ENCODE results near the gene SYCP2L. TPM values are rescaled to one million over a fixed set of nuclear protein-coding genes. Genes with fewer than 3 reads are reported as not detected.

The SYCP2L gene
- total RNA-seq, 1 donor from 2014 or later: 12.5 TPM

DNA sequence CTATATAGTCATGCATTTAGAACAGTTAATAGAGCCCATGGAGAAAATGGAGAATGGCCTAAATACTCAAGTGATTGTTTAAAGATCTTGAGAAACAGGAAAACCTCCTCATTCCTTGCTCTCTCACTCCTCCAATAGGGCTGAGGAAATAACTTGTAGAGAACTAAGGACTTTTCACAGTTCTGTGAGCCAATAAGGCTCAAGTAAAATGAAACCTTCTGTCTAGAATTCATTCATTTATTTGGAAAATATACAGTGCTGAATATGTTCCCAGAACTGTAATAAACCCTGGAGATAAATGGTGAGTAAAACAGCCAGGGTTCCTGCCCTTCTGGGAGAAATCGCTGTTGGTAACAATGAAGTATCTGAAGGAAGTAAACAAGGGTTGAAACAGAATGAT lies 122.0 kb downstream of the SYCP2L start:
- no peaks in the 10 kb centered on the region for H3K36me3 ChIP-seq
- Mint-ChIP-seq H3K9me3 (no peaks in the 10 kb centered on the region), H3K27me3 (ENCODE audit: insufficient read depth, low read depth) (peaks cover 2% of the 10 kb centered on the region), H3K27ac (no peak overlapping the region), H3K36me3 (peaks cover 2% of the 10 kb centered on the region), H3K4me1 (peaks cover 16% of the 10 kb centered on the region), H3K4me3 (no peak overlapping the region)
- H3K4me1 ChIP-seq: peaks cover 5% of the 10 kb centered on the region
- no peaks in the 10 kb centered on the region for H3K27me3 ChIP-seq
- no peaks in the 10 kb centered on the region for H3K9me3 ChIP-seq (ENCODE audit: low read depth)
- TF ChIP-seq, protein P1, sequence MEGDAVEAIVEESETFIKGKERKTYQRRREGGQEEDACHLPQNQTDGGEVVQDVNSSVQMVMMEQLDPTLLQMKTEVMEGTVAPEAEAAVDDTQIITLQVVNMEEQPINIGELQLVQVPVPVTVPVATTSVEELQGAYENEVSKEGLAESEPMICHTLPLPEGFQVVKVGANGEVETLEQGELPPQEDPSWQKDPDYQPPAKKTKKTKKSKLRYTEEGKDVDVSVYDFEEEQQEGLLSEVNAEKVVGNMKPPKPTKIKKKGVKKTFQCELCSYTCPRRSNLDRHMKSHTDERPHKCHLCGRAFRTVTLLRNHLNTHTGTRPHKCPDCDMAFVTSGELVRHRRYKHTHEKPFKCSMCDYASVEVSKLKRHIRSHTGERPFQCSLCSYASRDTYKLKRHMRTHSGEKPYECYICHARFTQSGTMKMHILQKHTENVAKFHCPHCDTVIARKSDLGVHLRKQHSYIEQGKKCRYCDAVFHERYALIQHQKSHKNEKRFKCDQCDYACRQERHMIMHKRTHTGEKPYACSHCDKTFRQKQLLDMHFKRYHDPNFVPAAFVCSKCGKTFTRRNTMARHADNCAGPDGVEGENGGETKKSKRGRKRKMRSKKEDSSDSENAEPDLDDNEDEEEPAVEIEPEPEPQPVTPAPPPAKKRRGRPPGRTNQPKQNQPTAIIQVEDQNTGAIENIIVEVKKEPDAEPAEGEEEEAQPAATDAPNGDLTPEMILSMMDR (IDR thresholded peaks at IDR 0.05): no peak
- no peak for TF ChIP-seq EZH2phosphoT487 (IDR thresholded peaks at IDR 0.05)
- TF ChIP-seq EZH2 (IDR thresholded peaks at IDR 0.05): no peak
- H4K20me1 ChIP-seq (ENCODE audit: low read depth): no peaks in the 10 kb centered on the region
- H2AFZ ChIP-seq (replicated peaks): no peak overlapping the region
- H3K9ac ChIP-seq: no peak overlapping the region
- no peak overlapping the region for H3K27ac ChIP-seq
- no peaks in the 10 kb centered on the region for H3K79me2 ChIP-seq (ENCODE audit: low read depth)
- H3K4me2 ChIP-seq: no peak overlapping the region
- H3F3A ChIP-seq (ENCODE audit: low read depth): no peaks in the 10 kb centered on the region
- no peak overlapping the region for H3K4me3 ChIP-seq
- no peak for DNase-seq (ENCODE audit: low spot score)

DNA sequence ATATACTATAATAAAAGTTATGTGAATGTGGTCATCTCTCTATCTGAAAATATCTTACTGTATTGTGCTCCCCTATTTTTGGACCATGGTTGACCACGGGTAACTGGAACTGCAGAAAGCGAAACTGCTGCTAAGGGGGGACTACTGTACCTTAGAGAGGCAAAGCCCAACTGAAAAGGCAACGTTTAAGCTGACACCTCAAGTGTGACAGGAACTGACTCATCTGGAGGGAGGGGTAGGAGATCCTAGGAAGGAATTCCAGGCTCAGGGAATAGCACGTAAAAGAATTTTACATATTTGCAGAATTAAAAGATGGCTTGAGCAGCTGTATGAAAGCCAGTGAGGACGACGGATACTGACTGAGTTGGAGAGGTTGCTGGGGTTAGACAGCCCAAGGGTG lies 122.5 kb downstream of the SYCP2L start:
- H2AFZ ChIP-seq (replicated peaks): no peak overlapping the region
- peaks cover 5% of the 10 kb centered on the region for H3K4me1 ChIP-seq
- H3K9me3 Mint-ChIP-seq: no peaks in the 10 kb centered on the region
- no peak for DNase-seq (ENCODE audit: low spot score)
- no peak overlapping the region for H3K4me3 ChIP-seq
- no peak overlapping the region for H3K4me3 Mint-ChIP-seq
- no peaks in the 10 kb centered on the region for H3F3A ChIP-seq (ENCODE audit: low read depth)
- TF ChIP-seq, protein P1 (IDR thresholded peaks at IDR 0.05): no peak
- TF ChIP-seq EZH2 (IDR thresholded peaks at IDR 0.05): no peak
- no peak for TF ChIP-seq EZH2phosphoT487 (IDR thresholded peaks at IDR 0.05)
- no peaks in the 10 kb centered on the region for H3K9me3 ChIP-seq (ENCODE audit: low read depth)
- no peak overlapping the region for H3K27ac ChIP-seq
- no peak overlapping the region for H3K27ac Mint-ChIP-seq
- peaks cover 16% of the 10 kb centered on the region for H3K4me1 Mint-ChIP-seq
- H3K36me3 ChIP-seq: no peaks in the 10 kb centered on the region
- peaks cover 2% of the 10 kb centered on the region for H3K36me3 Mint-ChIP-seq
- no peak overlapping the region for H3K9ac ChIP-seq
- no peaks in the 10 kb centered on the region for H3K27me3 ChIP-seq
- no peaks in the 10 kb centered on the region for H4K20me1 ChIP-seq (ENCODE audit: low read depth)
- no peaks in the 10 kb centered on the region for H3K79me2 ChIP-seq (ENCODE audit: low read depth)
- no peak overlapping the region for H3K4me2 ChIP-seq
- peaks cover 4% of the 10 kb centered on the region for H3K27me3 Mint-ChIP-seq (ENCODE audit: insufficient read depth, low read depth)

DNA sequence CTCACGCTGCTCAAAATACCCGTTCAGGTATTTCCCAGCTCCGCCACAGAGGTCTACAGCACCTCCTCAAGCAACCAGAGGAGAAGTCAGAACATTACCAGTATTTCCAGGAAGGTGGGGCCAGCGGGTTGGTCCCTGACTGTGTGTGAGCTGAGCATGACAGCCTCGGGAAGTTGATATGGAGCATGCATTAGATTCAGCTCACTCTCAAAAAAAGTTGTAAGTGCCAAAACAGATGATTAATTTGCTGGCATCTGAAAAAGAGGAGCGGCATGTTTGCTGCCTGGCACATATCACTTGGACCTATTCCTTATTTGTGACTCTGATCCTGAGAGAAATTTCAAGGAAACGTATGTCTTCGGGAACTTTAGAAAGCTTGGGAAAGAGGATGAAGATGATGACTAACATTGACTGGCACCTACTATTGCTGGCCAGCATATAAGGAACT lies 125.0 kb downstream of the SYCP2L start:
- H2AFZ ChIP-seq (replicated peaks): no peak overlapping the region
- no peak overlapping the region for H3K27ac ChIP-seq
- H3K4me1 ChIP-seq: peaks cover 5% of the 10 kb centered on the region
- peaks cover 2% of the 10 kb centered on the region for H3K36me3 Mint-ChIP-seq
- no peaks in the 10 kb centered on the region for H3K27me3 ChIP-seq
- peaks cover 4% of the 10 kb centered on the region for H3K27me3 Mint-ChIP-seq (ENCODE audit: insufficient read depth, low read depth)
- no peaks in the 10 kb centered on the region for H3F3A ChIP-seq (ENCODE audit: low read depth)
- no peaks in the 10 kb centered on the region for H4K20me1 ChIP-seq (ENCODE audit: low read depth)
- no peak overlapping the region for H3K4me3 Mint-ChIP-seq
- no peaks in the 10 kb centered on the region for H3K9me3 Mint-ChIP-seq
- peaks cover 7% of the 10 kb centered on the region for H3K4me1 Mint-ChIP-seq
- H3K9ac ChIP-seq: no peak overlapping the region
- no peak overlapping the region for H3K4me2 ChIP-seq
- no peaks in the 10 kb centered on the region for H3K9me3 ChIP-seq (ENCODE audit: low read depth)
- H3K36me3 ChIP-seq: no peaks in the 10 kb centered on the region
- no peak overlapping the region for H3K27ac Mint-ChIP-seq
- TF ChIP-seq, protein P1 (IDR thresholded peaks at IDR 0.05): peak; percentile 3
- TF ChIP-seq EZH2 (IDR thresholded peaks at IDR 0.05) (no peak), EZH2phosphoT487 (IDR thresholded peaks at IDR 0.05) (no peak)
- no peaks in the 10 kb centered on the region for H3K79me2 ChIP-seq (ENCODE audit: low read depth)
- H3K4me3 ChIP-seq: no peak overlapping the region
- DNase-seq (ENCODE audit: low spot score): no peak

All from neural progenitor cell (in vitro differentiated cells).